Right renal pelvis (tissue), 4 donors: ENCODE measurements around the gene ABCE1. TPM values are rescaled to one million over a fixed set of nuclear protein-coding genes. Genes with fewer than 3 reads are reported as not detected.

Experiments
- DNase-seq, 4 donors: peaks; one replicate each; pipeline ENCODE4 v3.0.0-alpha.2; 2013; ENCODE audit warnings: low read depth in 4 of 4, low spot score in 3 of 4, missing footprints in 1 of 4
- polyA plus RNA-seq, 4 donors: library from polyadenylated mRNA; unstranded; fragments of 120-200 nt; gene quantifications; one replicate each; pipeline ENCODE4 v1.2.1, GENCODE V29; 2013; ENCODE audit not compliant: insufficient read length in 4 of 4

The ABCE1 gene
- polyA plus RNA-seq, 4 donors, result 60.0 to 71.3 (median 70.4) TPM

DNA sequence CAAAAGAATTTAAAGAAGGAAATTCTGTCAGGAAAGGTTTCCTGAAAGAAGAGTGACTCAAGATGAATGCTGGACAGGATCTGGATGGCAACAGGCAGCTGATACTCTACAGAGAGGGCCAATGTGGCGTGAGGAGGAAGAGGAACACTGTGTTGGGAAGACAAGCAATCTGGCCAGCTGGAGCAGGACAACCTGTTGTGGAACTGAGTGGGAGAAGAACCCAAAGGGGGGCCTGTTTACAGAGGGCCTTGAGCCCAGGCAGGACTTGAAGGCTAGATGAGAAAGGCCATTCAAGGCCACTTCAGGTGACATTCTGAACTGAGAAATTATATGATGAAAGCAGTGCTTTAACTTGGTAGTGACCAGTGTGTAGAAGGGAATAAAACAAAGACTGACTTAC lies 73.8 kb downstream of the ABCE1 start:
- DNase-seq, result no peak

DNA sequence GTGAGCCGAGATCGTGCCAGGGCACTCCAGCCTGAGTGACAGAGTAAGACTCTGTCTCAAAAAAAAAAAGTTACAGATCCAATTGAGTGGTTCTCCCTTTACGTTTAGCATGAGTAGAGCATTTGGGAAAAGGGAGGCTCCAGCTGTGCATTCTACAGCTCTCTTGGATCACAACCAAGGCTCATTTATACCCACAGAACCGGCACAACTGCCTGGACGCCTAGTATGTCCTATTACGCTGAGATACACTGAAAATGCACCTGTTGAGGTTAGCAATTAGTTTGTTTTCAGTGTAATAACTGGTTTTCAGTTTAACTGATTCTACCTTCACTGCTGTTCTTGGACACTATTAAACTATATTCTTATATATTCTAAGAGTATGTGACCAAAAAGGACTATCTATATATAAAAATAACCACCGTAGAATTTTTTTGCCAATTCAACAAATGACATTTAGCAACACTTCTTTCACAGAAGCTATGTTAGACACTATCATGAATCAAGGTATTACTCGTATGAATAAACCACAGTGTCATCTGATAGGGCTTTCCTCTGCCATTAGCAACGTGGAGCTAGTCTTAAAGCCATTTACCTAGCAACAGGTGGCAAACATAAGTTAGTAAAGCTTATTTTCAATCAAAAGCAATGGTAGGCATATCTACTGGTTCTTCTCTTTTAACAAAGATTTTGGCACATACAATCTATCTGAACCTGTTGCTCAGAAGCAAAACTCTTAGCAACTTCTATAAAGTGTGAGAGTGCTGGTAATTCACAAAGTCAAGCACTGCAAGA lies 78.7 kb downstream of the ABCE1 start:
- DNase-seq, result no peak

DNA sequence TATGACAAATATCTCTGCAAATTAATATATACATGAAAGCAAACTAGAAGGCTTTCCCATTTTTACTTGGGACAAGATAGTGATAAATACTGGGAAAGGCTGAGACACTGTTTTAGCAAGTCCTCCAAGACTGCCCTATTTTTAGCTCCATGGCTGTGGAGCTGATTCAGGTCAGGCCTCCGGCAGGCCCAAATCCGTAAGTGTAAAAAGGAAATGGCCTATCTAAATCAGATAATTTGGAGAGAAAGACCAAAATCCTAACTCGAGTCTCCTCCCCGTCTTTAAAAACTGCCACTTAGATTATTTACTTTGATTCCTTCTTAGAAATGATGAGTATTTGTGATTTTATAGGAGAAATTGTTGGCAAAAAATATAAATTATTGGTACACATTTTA lies 79.4 kb downstream of the ABCE1 start:
- no peak for DNase-seq

DNA sequence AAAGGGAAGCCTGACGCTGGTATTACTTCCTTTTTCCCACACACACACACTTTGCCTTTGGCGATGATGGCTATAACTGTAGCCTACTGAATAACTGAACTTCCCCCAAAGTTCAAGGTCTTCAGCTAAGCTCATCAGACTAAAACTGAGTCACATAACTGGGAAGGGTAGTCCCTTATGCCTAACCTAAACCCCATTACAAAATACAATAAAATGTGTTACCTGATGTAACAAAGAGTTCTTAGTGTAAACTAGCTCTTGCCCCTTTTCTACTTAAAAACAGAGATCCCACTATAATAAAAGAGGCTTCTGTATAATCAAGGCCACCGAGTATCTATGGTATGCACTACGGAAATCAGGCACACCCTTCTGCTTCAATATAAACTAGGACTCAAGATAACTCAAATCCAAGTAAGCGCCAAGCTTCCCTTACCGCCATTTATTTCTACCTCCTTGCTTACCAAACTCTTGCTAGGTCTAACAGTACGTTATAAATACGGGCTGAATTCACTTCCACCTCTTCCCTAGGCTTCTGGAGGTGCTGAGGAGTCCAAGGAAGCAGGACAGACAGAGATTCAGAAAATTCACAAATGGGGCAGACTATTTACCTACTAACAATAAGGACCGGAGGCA lies 79.9 kb downstream of the ABCE1 start:
- no peak for DNase-seq

DNA sequence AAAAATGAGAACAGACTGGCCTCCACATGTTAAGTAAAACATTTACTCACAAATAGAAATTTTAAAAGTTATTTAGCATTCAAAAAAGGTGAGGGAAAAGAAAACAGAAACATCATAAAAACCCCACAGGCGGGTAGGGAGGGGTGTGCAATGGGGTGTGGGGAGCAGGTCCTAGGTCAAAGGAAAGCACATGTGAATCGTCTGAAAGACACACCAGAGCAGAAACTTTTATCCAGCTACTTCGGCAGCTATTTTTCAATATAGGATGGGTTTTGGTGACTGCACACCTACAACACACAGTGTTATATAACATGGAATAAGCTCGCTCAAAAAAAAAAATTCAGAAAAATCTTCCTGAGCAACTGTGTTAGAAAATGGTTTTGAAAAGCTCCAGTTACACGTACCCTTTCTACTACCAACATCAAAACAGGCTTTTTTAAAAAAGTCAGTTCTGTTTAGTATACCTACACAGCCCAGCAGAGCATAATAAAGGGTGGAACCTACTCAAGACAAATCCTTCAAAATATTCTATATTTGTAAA lies 80.7 kb downstream of the ABCE1 start:
- peak in 1 of 4 donors; percentile 23 for DNase-seq

Other genes with a start within 250 kb of the ABCE1 start
- gene ANAPC10, start 115 bp upstream of the ABCE1 start, polyA plus RNA-seq, result 10 to 100 TPM; 27.2 to 32.7 (median 29.8) TPM
- 10 to 100 TPM; 33.3 to 48.8 (median 41.4) TPM for gene OTUD4, start 82.3 kb downstream of the ABCE1 start, polyA plus RNA-seq